HG03066 (cell line): ENCODE measurements around the gene SMAD4.
"Not testable (repeated sequence)": the region's sequence is repeated elsewhere in the genome, so short reads cannot be mapped to it uniquely, and the experiment has no call there.

ENCODE experiments used
- ATAC-seq: cut with Tn5 transposase; IDR thresholded peaks from one replicate; pipeline ENCODE4 v1.9.1; 2021; ENCODE audit warnings: low read depth; ENCODE audit not compliant: unreplicated experiment

SMAD4 gene

GRCh38 chr18:51066273-51066672 lies 36.3 kb downstream of the SMAD4 start:
- no peak for ATAC-seq

- ATAC-seq: no peak
Observed at GRCh38 chr18:51068105-51068504, 38.1 kb downstream of the SMAD4 start.

GRCh38 chr18:51069885-51070284 lies 39.9 kb downstream of the SMAD4 start:
- no peak for ATAC-seq

GRCh38 chr18:51070545-51070944 lies 40.5 kb downstream of the SMAD4 start:
- no peak for ATAC-seq

GRCh38 chr18:51072586-51073313 lies 42.7 kb downstream of the SMAD4 start:
- no peak for ATAC-seq

GRCh38 chr18:51074605-51075004 lies 44.6 kb downstream of the SMAD4 start:
- ATAC-seq: peak; percentile 90

GRCh38 chr18:51076503-51076902 lies 46.5 kb downstream of the SMAD4 start:
- no peak for ATAC-seq

GRCh38 chr18:51077217-51077616 lies 47.2 kb downstream of the SMAD4 start:
- peak; percentile 53 for ATAC-seq

GRCh38 chr18:51078026-51078425 lies 48.0 kb downstream of the SMAD4 start:
- no peak for ATAC-seq

GRCh38 chr18:51082571-51083267 lies 52.7 kb downstream of the SMAD4 start:
- peak; percentile 81 for ATAC-seq

GRCh38 chr18:51083398-51083797 lies 53.4 kb downstream of the SMAD4 start:
- no peak for ATAC-seq

GRCh38 chr18:51088410-51088809 lies 58.4 kb downstream of the SMAD4 start:
- no peak for ATAC-seq

- no peak for ATAC-seq
Observed at GRCh38 chr18:51089691-51090090, 59.7 kb downstream of the SMAD4 start.

- no peak for ATAC-seq
Observed at GRCh38 chr18:51091270-51091669, 61.3 kb downstream of the SMAD4 start.

GRCh38 chr18:51092117-51092516 lies 62.1 kb downstream of the SMAD4 start:
- no peak for ATAC-seq

GRCh38 chr18:51092967-51093366 lies 63.0 kb downstream of the SMAD4 start:
- not testable (repeated sequence) for ATAC-seq

- ATAC-seq: no peak
Observed at GRCh38 chr18:51097021-51097822, 67.2 kb downstream of the SMAD4 start.

- ATAC-seq: no peak
Observed at GRCh38 chr18:51098082-51098481, 68.1 kb downstream of the SMAD4 start.

- ATAC-seq: no peak
Observed at GRCh38 chr18:51098513-51098912, 68.5 kb downstream of the SMAD4 start.

GRCh38 chr18:51100385-51101120 lies 70.5 kb downstream of the SMAD4 start:
- no peak for ATAC-seq

GRCh38 chr18:51107082-51107481 lies 77.1 kb downstream of the SMAD4 start:
- no peak for ATAC-seq
